Prostate gland (tissue), 2 donors: Measurements from ENCODE around the gene CLDN19.

Experiments
- CTCF ChIP-seq, 4 experiments: fragments of 200-600 bp in 2 of 4; fragments of 450-650 bp in 2 of 4; sonication (generic) in 2 of 4; IDR thresholded peaks; 1 replicate in 3 of 4; 2 replicates in 1 of 4; pipeline ENCODE4 v1.5.1; 2016 to 2019; ENCODE audit warnings: antibody characterized with exemption in 4 of 4, mild to moderate bottlenecking in 2 of 4, moderate library complexity in 2 of 4
- POLR2AphosphoS5 ChIP-seq: sonication (generic); formaldehyde crosslinking; IDR thresholded peaks from one replicate; pipeline ENCODE4 v1.6.1; 2017; ENCODE audit warnings: antibody characterized with exemption

GRCh38 chr1:42765832-42766740 lies 26.1 kb upstream of the CLDN19 start:
- TF ChIP-seq CTCF (IDR thresholded peaks at IDR 0.05): peak in 2 of 4 experiments; percentile 35 to 39
- TF ChIP-seq POLR2AphosphoS5: no peak
